Activated CD8-positive, alpha-beta memory T cell treated with anti-CD3 and anti-CD28 coated beads for 36 hours (primary cell): ENCODE results near the gene ASTN1. TPM values are rescaled to one million over a fixed set of nuclear protein-coding genes. Genes with fewer than 3 reads are reported as not detected.

Source experiments
- CTCF ChIA-PET: fragments of 350-600 bp; sonication (Branson Sonifier 250); formaldehyde crosslinking; loops from one replicate; lab custom pipeline; 2021; ENCODE audit warnings: antibody characterized with exemption; lab: Charles Lee
- POLR2A ChIA-PET: fragments of 350-600 bp; sonication (Branson Sonifier 250); formaldehyde crosslinking; loops from one replicate; lab custom pipeline; 2021; ENCODE audit warnings: antibody characterized with exemption; lab: Charles Lee
- total RNA-seq, 2 experiments: library from RNA; stranded (reverse); gene quantifications; one replicate each; pipeline ENCODE4 v1.2.3, GENCODE V29; 2021

Gene ASTN1
- not detected for total RNA-seq

GRCh38 chr1:177164380-177165068 lies at the start of gene ASTN1:
ASTN1 (minus strand) TSS chr1:177164712; CDS start chr1:177164676, 36 bp downstream.
- ChIA-PET CTCF (no interaction called here), POLR2A (no interaction called here)

GRCh38 chr1:177211231-177211630 lies 46.7 kb upstream of the ASTN1 start:
- ChIA-PET POLR2A (no interaction called here), CTCF (no interaction called here)

GRCh38 chr1:177210071-177210470 lies 45.6 kb upstream of the ASTN1 start:
- ChIA-PET POLR2A (no interaction called here), CTCF (no interaction called here)

- CTCF ChIA-PET: no interaction called here
- POLR2A ChIA-PET: no interaction called here
Observed at GRCh38 chr1:177209357-177209756, 44.8 kb upstream of the ASTN1 start.

- CTCF ChIA-PET: no interaction called here
- POLR2A ChIA-PET: no interaction called here
Observed at GRCh38 chr1:177208920-177209319, 44.4 kb upstream of the ASTN1 start.

- CTCF ChIA-PET: no interaction called here
- POLR2A ChIA-PET: no interaction called here
Observed at GRCh38 chr1:177206831-177207355, 42.4 kb upstream of the ASTN1 start.

- POLR2A ChIA-PET: no interaction called here
- CTCF ChIA-PET: no interaction called here
Observed at GRCh38 chr1:177200290-177200689, 35.8 kb upstream of the ASTN1 start.

GRCh38 chr1:177198243-177198642 lies 33.7 kb upstream of the ASTN1 start:
- ChIA-PET POLR2A (no interaction called here), CTCF (no interaction called here)

GRCh38 chr1:177190308-177190970 lies 25.9 kb upstream of the ASTN1 start:
- ChIA-PET POLR2A (no interaction called here), CTCF (no interaction called here)

- CTCF ChIA-PET: no interaction called here
- POLR2A ChIA-PET: no interaction called here
Observed at GRCh38 chr1:177186639-177187038, 22.1 kb upstream of the ASTN1 start.

GRCh38 chr1:177185209-177185608 lies 20.7 kb upstream of the ASTN1 start:
- POLR2A ChIA-PET: no interaction called here
- CTCF ChIA-PET: no interaction called here

GRCh38 chr1:177183836-177184235 lies 19.3 kb upstream of the ASTN1 start:
- ChIA-PET CTCF (no interaction called here), POLR2A (no interaction called here)

- POLR2A ChIA-PET: no interaction called here
- CTCF ChIA-PET: no interaction called here
Observed at GRCh38 chr1:177181631-177182291, 17.2 kb upstream of the ASTN1 start.

- ChIA-PET POLR2A (no interaction called here), CTCF (no interaction called here)
Observed at GRCh38 chr1:177181280-177181630, 16.7 kb upstream of the ASTN1 start.

GRCh38 chr1:177174921-177175634 lies 10.6 kb upstream of the ASTN1 start:
- ChIA-PET POLR2A (no interaction called here), CTCF (interaction anchor here (0.7 kb wide), 1 partner anchor 54 kb away, joined by 3 read pairs; no protein-coding TSS in a partner anchor)

- ChIA-PET POLR2A (no interaction called here), CTCF (no interaction called here)
Observed at GRCh38 chr1:177173976-177174375, 9.5 kb upstream of the ASTN1 start.

- POLR2A ChIA-PET: no interaction called here
- CTCF ChIA-PET: no interaction called here
Observed at GRCh38 chr1:177172866-177173265, 8.4 kb upstream of the ASTN1 start.

- ChIA-PET CTCF (no interaction called here), POLR2A (no interaction called here)
Observed at GRCh38 chr1:177172272-177172671, 7.8 kb upstream of the ASTN1 start.

- ChIA-PET CTCF (no interaction called here), POLR2A (no interaction called here)
Observed at GRCh38 chr1:177171536-177172123, 7.1 kb upstream of the ASTN1 start.
